GM12865 (cell line): ENCODE measurements around the gene NCAM1.

Source experiments
- DNase-seq: peaks from one replicate; pipeline ENCODE4 v3.0.0; 2010; ENCODE audit warnings: low read depth
- H3K4me3 ChIP-seq: 2 replicates; pipeline ENCODE4 v1.5.1; 2011; ENCODE audit warnings: mild to moderate bottlenecking, low read depth, low read length, control low read depth
- TF ChIP-seq, protein P1 (sequence below): IDR thresholded peaks from 2 replicates; pipeline ENCODE4 v1.5.1; 2011; ENCODE audit warnings: low read length, control low read depth, low read depth, inconsistent platforms; ENCODE audit not compliant: insufficient read depth; ENCODE audit errors: missing control alignments

Gene NCAM1

DNA sequence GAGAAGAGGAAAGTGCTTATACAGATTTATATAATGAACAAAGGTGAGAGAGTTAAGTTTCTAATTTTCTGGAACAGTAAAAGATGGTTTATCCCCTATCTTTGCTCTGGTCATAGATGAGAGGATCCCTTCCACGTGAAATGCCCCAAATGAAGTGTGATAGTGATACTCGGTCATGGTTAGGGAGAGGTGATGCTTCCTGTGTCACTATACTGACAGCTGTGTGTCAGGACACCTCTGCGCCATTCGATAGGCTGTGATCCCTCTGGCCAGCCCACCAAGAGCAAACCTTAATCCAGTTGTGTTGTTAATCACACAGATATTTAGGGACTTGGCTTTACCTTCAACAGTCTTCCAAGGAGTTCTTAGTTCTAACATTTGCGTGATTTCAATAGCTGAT lies 57.7 kb downstream of the NCAM1 start:
- DNase-seq = no peak
- no peak overlapping the region for H3K4me3 ChIP-seq
- TF ChIP-seq, protein P1, sequence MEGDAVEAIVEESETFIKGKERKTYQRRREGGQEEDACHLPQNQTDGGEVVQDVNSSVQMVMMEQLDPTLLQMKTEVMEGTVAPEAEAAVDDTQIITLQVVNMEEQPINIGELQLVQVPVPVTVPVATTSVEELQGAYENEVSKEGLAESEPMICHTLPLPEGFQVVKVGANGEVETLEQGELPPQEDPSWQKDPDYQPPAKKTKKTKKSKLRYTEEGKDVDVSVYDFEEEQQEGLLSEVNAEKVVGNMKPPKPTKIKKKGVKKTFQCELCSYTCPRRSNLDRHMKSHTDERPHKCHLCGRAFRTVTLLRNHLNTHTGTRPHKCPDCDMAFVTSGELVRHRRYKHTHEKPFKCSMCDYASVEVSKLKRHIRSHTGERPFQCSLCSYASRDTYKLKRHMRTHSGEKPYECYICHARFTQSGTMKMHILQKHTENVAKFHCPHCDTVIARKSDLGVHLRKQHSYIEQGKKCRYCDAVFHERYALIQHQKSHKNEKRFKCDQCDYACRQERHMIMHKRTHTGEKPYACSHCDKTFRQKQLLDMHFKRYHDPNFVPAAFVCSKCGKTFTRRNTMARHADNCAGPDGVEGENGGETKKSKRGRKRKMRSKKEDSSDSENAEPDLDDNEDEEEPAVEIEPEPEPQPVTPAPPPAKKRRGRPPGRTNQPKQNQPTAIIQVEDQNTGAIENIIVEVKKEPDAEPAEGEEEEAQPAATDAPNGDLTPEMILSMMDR = no peak

DNA sequence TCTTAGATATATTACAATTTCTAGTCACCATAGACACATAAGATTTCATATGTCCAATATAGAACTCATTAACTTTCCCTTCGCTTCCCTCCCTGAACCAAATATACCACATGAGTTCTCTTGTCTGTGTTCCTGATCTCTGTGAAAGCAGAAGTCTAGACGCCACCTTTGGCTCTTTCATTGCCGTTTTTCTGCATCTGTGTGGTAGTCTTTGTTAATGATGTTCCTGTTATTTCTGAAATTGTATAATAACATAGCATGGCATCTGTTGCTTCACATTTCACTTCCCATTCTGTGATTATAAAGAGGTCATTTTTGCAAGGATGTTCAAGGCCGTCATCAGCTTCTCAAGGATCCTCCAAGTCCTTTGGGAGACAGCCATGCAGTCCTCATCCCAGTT lies 58.5 kb downstream of the NCAM1 start:
- H3K4me3 ChIP-seq = no peak overlapping the region
- DNase-seq = no peak
- TF ChIP-seq, protein P1 = no peak

DNA sequence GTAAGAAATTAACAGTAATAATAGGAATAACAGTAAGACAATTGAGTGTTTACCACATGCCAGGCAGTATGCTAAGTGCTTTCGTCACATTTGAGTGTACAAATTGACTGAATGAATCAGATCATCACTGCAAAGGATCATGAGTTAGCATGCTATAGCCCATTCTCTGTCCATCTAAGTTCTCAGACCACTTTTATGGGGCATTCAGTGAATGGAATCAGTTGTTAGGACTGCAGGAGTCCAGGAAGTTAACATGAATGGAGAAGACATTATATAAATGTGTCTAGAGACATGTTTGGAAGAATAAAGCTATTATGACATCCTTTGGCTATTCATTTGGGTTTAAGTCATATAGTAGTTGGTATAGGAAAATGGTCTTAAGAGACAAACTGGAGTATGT lies 59.9 kb downstream of the NCAM1 start:
- DNase-seq = no peak
- H3K4me3 ChIP-seq = no peak overlapping the region
- TF ChIP-seq, protein P1 = no peak

DNA sequence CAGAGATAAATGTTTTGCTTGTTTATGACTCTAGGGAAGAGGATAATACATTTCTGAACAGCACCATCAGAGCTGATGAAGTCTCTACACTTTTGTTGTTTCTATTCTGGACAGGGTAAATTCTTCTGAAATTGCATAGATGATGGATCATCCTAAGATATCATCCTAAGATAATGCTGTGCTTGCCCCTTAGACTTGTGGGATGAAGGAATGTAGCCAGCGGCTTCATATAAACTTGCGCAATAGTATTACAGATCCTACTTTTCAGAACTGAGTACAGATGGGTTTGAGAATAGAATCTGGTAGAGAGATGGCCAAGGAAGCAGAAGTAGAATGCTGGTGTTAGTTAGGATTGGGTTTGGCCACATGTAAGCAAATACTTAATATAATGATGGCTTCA lies 61.0 kb downstream of the NCAM1 start:
- TF ChIP-seq, protein P1 = no peak
- no peak for DNase-seq
- H3K4me3 ChIP-seq = no peak overlapping the region

DNA sequence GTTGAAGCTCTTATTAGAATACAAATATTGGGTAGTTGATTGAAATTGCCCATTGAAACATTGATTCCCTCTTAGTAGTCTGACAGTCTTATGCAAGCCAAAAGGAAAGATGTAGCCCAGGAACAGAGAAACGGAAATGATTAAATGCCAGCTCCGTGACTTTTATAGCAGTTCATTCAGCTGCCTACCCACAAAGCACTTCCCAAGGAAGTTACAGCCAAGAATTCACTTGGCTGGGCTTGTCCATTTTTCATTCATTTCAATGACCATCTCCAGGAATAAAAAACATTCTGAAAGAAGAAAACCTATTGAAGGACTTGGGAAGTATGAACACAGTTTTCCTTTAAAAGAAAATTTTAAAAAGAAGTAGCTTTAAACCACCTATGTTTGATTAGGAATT lies 62.0 kb downstream of the NCAM1 start:
- no peak overlapping the region for H3K4me3 ChIP-seq
- DNase-seq = no peak
- TF ChIP-seq, protein P1 = no peak

DNA sequence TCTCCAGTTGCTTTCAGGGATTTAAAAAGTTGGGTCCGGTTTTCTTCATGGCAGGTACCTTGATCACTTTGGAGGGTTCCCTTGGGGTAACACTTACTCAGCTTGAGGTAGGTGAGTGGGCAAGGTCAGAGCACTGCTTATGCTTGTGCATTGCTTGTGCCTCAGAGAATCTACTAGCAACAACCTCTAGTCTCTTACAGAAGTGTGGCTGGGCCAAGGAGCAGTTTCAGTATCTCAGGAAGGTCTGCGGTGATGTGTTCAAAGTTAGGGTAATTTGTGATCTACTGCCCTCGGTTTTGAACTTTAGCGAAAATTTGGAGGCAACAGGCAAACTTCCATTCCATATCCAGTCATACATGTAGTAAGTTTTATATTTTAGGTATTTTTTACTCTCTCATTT lies 62.8 kb downstream of the NCAM1 start:
- no peak overlapping the region for H3K4me3 ChIP-seq
- no peak for DNase-seq
- TF ChIP-seq, protein P1 = no peak

DNA sequence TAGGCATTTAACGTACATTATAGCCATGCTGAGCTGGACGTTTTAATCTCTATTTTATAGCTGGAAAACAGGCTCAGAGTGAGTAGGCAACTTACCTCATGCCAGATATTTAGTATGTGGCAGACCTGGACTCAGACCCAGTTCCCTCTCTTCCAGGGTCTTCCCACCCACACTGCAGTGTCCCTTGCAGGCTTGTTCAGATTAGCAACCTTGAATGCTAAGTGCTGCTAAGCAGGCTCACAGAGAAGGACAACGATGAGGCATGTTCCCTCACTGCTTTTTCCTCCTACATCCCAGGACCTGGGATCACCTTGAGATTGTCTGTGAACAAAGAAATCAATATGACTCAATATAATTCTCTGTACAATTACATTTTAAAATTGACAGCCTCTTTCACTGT lies 65.6 kb downstream of the NCAM1 start:
- TF ChIP-seq, protein P1 = no peak
- DNase-seq = no peak
- no peak overlapping the region for H3K4me3 ChIP-seq
